HG02763 (cell line): ENCODE measurements around the gene TMSB15C.
"Not testable (repeated sequence)": the region's sequence is repeated elsewhere in the genome, so short reads cannot be mapped to it uniquely, and the experiment has no call there.

Experiments
- ATAC-seq: cut with Tn5 transposase; IDR thresholded peaks from one replicate; pipeline ENCODE4 v1.9.1; 2021; ENCODE audit warnings: mild to moderate bottlenecking, moderate library complexity; ENCODE audit not compliant: unreplicated experiment

Gene TMSB15C

GRCh38 chrX:104075778-104076445 lies at the start of gene TMSB15C:
TSS of gene TMSB15C (minus strand) at chrX:104076236.
- ATAC-seq = peak; percentile 99

- no peak for ATAC-seq
These were observed 46.8 kb upstream of the TMSB15C start for GRCh38 chrX:104122829-104123228.

- ATAC-seq = no peak
These were observed 42.7 kb upstream of the TMSB15C start for GRCh38 chrX:104118765-104119164.

GRCh38 chrX:104117759-104118158 lies 41.7 kb upstream of the TMSB15C start:
- no peak for ATAC-seq

GRCh38 chrX:104113222-104113965 lies 37.4 kb upstream of the TMSB15C start:
- ATAC-seq = peak; percentile 34

GRCh38 chrX:104112326-104112951 lies 36.4 kb upstream of the TMSB15C start, which contains the start of gene ZCCHC18:
TSS of gene ZCCHC18 (plus strand) at chrX:104112523. CDS start at chrX:104114112, 1,589 bp downstream.
- ATAC-seq = peak; percentile 60

GRCh38 chrX:104110491-104111240 lies 34.6 kb upstream of the TMSB15C start:
- ATAC-seq = peak; percentile 36

- ATAC-seq = no peak
These were observed 32.9 kb upstream of the TMSB15C start for GRCh38 chrX:104108955-104109354.

- no peak for ATAC-seq
These were observed 29.6 kb upstream of the TMSB15C start for GRCh38 chrX:104105330-104106262.

GRCh38 chrX:104104676-104105075 lies 28.6 kb upstream of the TMSB15C start:
- ATAC-seq = no peak

GRCh38 chrX:104098919-104099318 lies 22.9 kb upstream of the TMSB15C start:
- ATAC-seq = no peak

- peak; percentile 80 for ATAC-seq
These were observed 22.2 kb upstream of the TMSB15C start for GRCh38 chrX:104098151-104098808.

GRCh38 chrX:104085919-104086318 lies 9.9 kb upstream of the TMSB15C start:
- no peak for ATAC-seq

GRCh38 chrX:104085477-104085876 lies 9.4 kb upstream of the TMSB15C start:
- ATAC-seq = no peak

GRCh38 chrX:104084534-104085277 lies 8.7 kb upstream of the TMSB15C start:
- ATAC-seq = no peak

GRCh38 chrX:104084063-104084462 lies 8.0 kb upstream of the TMSB15C start:
- ATAC-seq = no peak

GRCh38 chrX:104077854-104078253 lies 1.8 kb upstream of the TMSB15C start:
- not testable (repeated sequence) for ATAC-seq

- not testable (repeated sequence) for ATAC-seq
These were observed 13.4 kb downstream of the TMSB15C start for GRCh38 chrX:104062636-104063035.

GRCh38 chrX:104054956-104055355 lies 21.1 kb downstream of the TMSB15C start:
- not testable (repeated sequence) for ATAC-seq
